ENCODE measurements around the gene C6orf141.

- TF ChIP-seq, protein P1, sequence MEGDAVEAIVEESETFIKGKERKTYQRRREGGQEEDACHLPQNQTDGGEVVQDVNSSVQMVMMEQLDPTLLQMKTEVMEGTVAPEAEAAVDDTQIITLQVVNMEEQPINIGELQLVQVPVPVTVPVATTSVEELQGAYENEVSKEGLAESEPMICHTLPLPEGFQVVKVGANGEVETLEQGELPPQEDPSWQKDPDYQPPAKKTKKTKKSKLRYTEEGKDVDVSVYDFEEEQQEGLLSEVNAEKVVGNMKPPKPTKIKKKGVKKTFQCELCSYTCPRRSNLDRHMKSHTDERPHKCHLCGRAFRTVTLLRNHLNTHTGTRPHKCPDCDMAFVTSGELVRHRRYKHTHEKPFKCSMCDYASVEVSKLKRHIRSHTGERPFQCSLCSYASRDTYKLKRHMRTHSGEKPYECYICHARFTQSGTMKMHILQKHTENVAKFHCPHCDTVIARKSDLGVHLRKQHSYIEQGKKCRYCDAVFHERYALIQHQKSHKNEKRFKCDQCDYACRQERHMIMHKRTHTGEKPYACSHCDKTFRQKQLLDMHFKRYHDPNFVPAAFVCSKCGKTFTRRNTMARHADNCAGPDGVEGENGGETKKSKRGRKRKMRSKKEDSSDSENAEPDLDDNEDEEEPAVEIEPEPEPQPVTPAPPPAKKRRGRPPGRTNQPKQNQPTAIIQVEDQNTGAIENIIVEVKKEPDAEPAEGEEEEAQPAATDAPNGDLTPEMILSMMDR (IDR thresholded peaks at IDR 0.05): no peak
- TF ChIP-seq EZH2 (IDR thresholded peaks at IDR 0.05; ENCODE audit: borderline replicate concordance, insufficient read depth, low read depth, low read length, poor library complexity, severe bottlenecking): no peak
These were observed 15.4 kb downstream of the C6orf141 start for GRCh38 chr6:49565855-49566254.
